Hematopoietic multipotent progenitor cell treated with erythropoietin and hydrocortisone succinate and interleukin-3 and kit ligand, for 6 days (in vitro differentiated cells): ENCODE results near the gene HIGD1A.

ENCODE experiments used
- DNase-seq: peaks from one replicate; pipeline ENCODE4 v3.0.0-alpha.2; 2015

HIGD1A gene

GRCh38 chr3:42804106-42804830, at the start of gene HIGD1A:
HIGD1A (minus strand) TSS chr3:42804490; CDS start chr3:42794253, 10,237 bp downstream.
- DNase-seq = peak; percentile 98

GRCh38 chr3:42853739-42854302, 49.5 kb upstream of the HIGD1A start:
- no peak for DNase-seq

GRCh38 chr3:42853056-42853455, 48.8 kb upstream of the HIGD1A start:
- no peak for DNase-seq

- DNase-seq = peak; percentile 91
Observed at GRCh38 chr3:42852441-42852840, 48.2 kb upstream of the HIGD1A start.

- DNase-seq = no peak
Observed at GRCh38 chr3:42851228-42851834, 47.0 kb upstream of the HIGD1A start.

GRCh38 chr3:42850263-42850662, 46.0 kb upstream of the HIGD1A start:
- DNase-seq = no peak

- no peak for DNase-seq
Observed at GRCh38 chr3:42849017-42849416, 44.7 kb upstream of the HIGD1A start.

- no peak for DNase-seq
Observed at GRCh38 chr3:42847731-42848130, 43.4 kb upstream of the HIGD1A start.

- DNase-seq = peak; percentile 63
Observed at GRCh38 chr3:42846685-42847522, 42.6 kb upstream of the HIGD1A start.

GRCh38 chr3:42844815-42845214, 40.5 kb upstream of the HIGD1A start:
- DNase-seq = no peak

GRCh38 chr3:42844412-42844713, 40.1 kb upstream of the HIGD1A start:
- no peak for DNase-seq

- DNase-seq = no peak
Observed at GRCh38 chr3:42843713-42844411, 39.6 kb upstream of the HIGD1A start.

- no peak for DNase-seq
Observed at GRCh38 chr3:42841332-42841731, 37.0 kb upstream of the HIGD1A start.

- peak; percentile 93 for DNase-seq
Observed at GRCh38 chr3:42839616-42840015, 35.3 kb upstream of the HIGD1A start.

- DNase-seq = no peak
Observed at GRCh38 chr3:42838571-42838970, 34.3 kb upstream of the HIGD1A start.

GRCh38 chr3:42836150-42837123, 32.1 kb upstream of the HIGD1A start:
- peak; percentile 97 for DNase-seq

- peak; percentile 95 for DNase-seq
Observed at GRCh38 chr3:42831321-42831713, 27.0 kb upstream of the HIGD1A start.

- DNase-seq = peak; percentile 86
Observed at GRCh38 chr3:42830437-42831320, 26.4 kb upstream of the HIGD1A start.

GRCh38 chr3:42829628-42830436, 25.5 kb upstream of the HIGD1A start:
- DNase-seq = no peak
